Memory B cell (primary cell): ENCODE results near the gene C1QTNF7.

Experiments used
- ATAC-seq: fragments of 150-1000 bp; cut with Tn5 transposase; 2 replicates; pipeline ENCODE4 v1.10.0; 2021; ENCODE audit warnings: low read depth, mild to moderate bottlenecking, moderate library complexity
- DNase-seq, 2 donors: peaks; one replicate each; pipeline ENCODE4 v3.0.0; 2022; ENCODE audit warnings: low spot score in 2 of 2
- H3K27ac Mint-ChIP-seq: one replicate; pipeline ENCODE4 v1.8.0; 2022; ENCODE audit warnings: mild to moderate bottlenecking, moderate library complexity, mixed read lengths
- H3K27me3 Mint-ChIP-seq: one replicate; pipeline ENCODE4 v1.8.0; 2022; ENCODE audit warnings: mixed read lengths
- H3K36me3 Mint-ChIP-seq: one replicate; pipeline ENCODE4 v1.8.0; 2022; ENCODE audit warnings: mild to moderate bottlenecking, mixed read lengths
- H3K4me1 Mint-ChIP-seq: one replicate; pipeline ENCODE4 v1.8.0; 2022; ENCODE audit warnings: mixed read lengths
- H3K4me3 Mint-ChIP-seq: one replicate; pipeline ENCODE4 v1.8.0; 2022; ENCODE audit warnings: mild to moderate bottlenecking, moderate library complexity, mixed read lengths
- H3K9me3 Mint-ChIP-seq: one replicate; pipeline ENCODE4 v1.8.0; 2022; ENCODE audit warnings: mixed read lengths

The C1QTNF7 gene

GRCh38 chr4:15400981-15401671 lies 26.7 kb upstream of the C1QTNF7 start:
- H3K27me3 Mint-ChIP-seq = no peaks in the 10 kb centered on the region
- peak overlapping the region; percentile 38 for H3K27ac Mint-ChIP-seq
- ATAC-seq (peak; percentile 82), DNase-seq (no peak)
- H3K4me3 Mint-ChIP-seq = peak overlapping the region; percentile 70
- H3K36me3 Mint-ChIP-seq = no peaks in the 10 kb centered on the region
- peaks cover 26% of the 10 kb centered on the region for H3K4me1 Mint-ChIP-seq
- H3K9me3 Mint-ChIP-seq = no peaks in the 10 kb centered on the region

- Mint-ChIP-seq H3K27ac (peak overlapping the region; percentile 22), H3K27me3 (no peaks in the 10 kb centered on the region), H3K36me3 (no peaks in the 10 kb centered on the region), H3K9me3 (no peaks in the 10 kb centered on the region), H3K4me3 (no peak overlapping the region), H3K4me1 (peaks cover 29% of the 10 kb centered on the region)
- DNase-seq (no peak), ATAC-seq (no peak)
These were observed 25.7 kb upstream of the C1QTNF7 start for GRCh38 chr4:15402146-15402545.

GRCh38 chr4:15402974-15403373 lies 24.9 kb upstream of the C1QTNF7 start:
- no peak for ATAC-seq
- H3K27ac Mint-ChIP-seq = no peak overlapping the region
- no peaks in the 10 kb centered on the region for H3K9me3 Mint-ChIP-seq
- peaks cover 29% of the 10 kb centered on the region for H3K4me1 Mint-ChIP-seq
- no peak overlapping the region for H3K4me3 Mint-ChIP-seq
- H3K27me3 Mint-ChIP-seq = no peaks in the 10 kb centered on the region
- no peaks in the 10 kb centered on the region for H3K36me3 Mint-ChIP-seq
- DNase-seq = no peak

GRCh38 chr4:15405018-15405417 lies 22.8 kb upstream of the C1QTNF7 start:
- Mint-ChIP-seq H3K36me3 (no peaks in the 10 kb centered on the region), H3K4me1 (peaks cover 27% of the 10 kb centered on the region)

GRCh38 chr4:15410750-15411149 lies 17.1 kb upstream of the C1QTNF7 start:
- Mint-ChIP-seq H3K4me3 (peak overlapping the region; percentile 63), H3K9me3 (no peaks in the 10 kb centered on the region), H3K27ac (peak overlapping the region; percentile 65), H3K36me3 (no peaks in the 10 kb centered on the region), H3K4me1 (peaks cover 40% of the 10 kb centered on the region), H3K27me3 (no peaks in the 10 kb centered on the region)
- ATAC-seq (peak; percentile 86), DNase-seq (peak in 1 of 2 donors; percentile 24)

More at GRCh38 chr4:15405018-15405417, 22.8 kb upstream of the C1QTNF7 start:
- ATAC-seq (no peak), DNase-seq (no peak)
- no peaks in the 10 kb centered on the region for H3K9me3 Mint-ChIP-seq
- no peak overlapping the region for H3K4me3 Mint-ChIP-seq
- H3K27ac Mint-ChIP-seq = no peak overlapping the region
- no peaks in the 10 kb centered on the region for H3K27me3 Mint-ChIP-seq

GRCh38 chr4:15412461-15412860 lies 15.4 kb upstream of the C1QTNF7 start:
- Mint-ChIP-seq H3K9me3 (no peaks in the 10 kb centered on the region), H3K4me1 (peaks cover 45% of the 10 kb centered on the region), H3K27ac (peak overlapping the region; percentile 5), H3K4me3 (peak overlapping the region; percentile 2), H3K36me3 (no peaks in the 10 kb centered on the region), H3K27me3 (no peaks in the 10 kb centered on the region)
- ATAC-seq (no peak), DNase-seq (no peak)

- ATAC-seq = peak; percentile 26
- Mint-ChIP-seq H3K27ac (peak overlapping the region; percentile 5), H3K27me3 (no peaks in the 10 kb centered on the region), H3K9me3 (no peaks in the 10 kb centered on the region), H3K4me1 (peaks cover 48% of the 10 kb centered on the region), H3K4me3 (peak overlapping the region; percentile 22), H3K36me3 (no peaks in the 10 kb centered on the region)
- no peak for DNase-seq
These were observed 14.7 kb upstream of the C1QTNF7 start for GRCh38 chr4:15413010-15413622.

GRCh38 chr4:15413623-15414019 lies 14.2 kb upstream of the C1QTNF7 start:
- Mint-ChIP-seq H3K4me3 (peak overlapping the region; percentile 19), H3K36me3 (peaks cover 2% of the 10 kb centered on the region), H3K9me3 (no peaks in the 10 kb centered on the region), H3K27ac (peak overlapping the region; percentile 5), H3K27me3 (no peaks in the 10 kb centered on the region), H3K4me1 (peaks cover 52% of the 10 kb centered on the region)
- DNase-seq = no peak
- no peak for ATAC-seq

- no peak for ATAC-seq
- H3K27me3 Mint-ChIP-seq = no peaks in the 10 kb centered on the region
- peak overlapping the region; percentile 49 for H3K4me3 Mint-ChIP-seq
- no peak for DNase-seq
- H3K9me3 Mint-ChIP-seq = no peaks in the 10 kb centered on the region
- peaks cover 2% of the 10 kb centered on the region for H3K36me3 Mint-ChIP-seq
- H3K4me1 Mint-ChIP-seq = peaks cover 52% of the 10 kb centered on the region
- H3K27ac Mint-ChIP-seq = peak overlapping the region; percentile 58
These were observed 13.2 kb upstream of the C1QTNF7 start for GRCh38 chr4:15414551-15415091.

- Mint-ChIP-seq H3K27me3 (no peaks in the 10 kb centered on the region), H3K4me3 (peak overlapping the region; percentile 77), H3K9me3 (no peaks in the 10 kb centered on the region), H3K27ac (peak overlapping the region; percentile 86), H3K4me1 (peaks cover 43% of the 10 kb centered on the region), H3K36me3 (peaks cover 2% of the 10 kb centered on the region)
- peak; percentile 76 for ATAC-seq
- DNase-seq = no peak
These were observed 11.2 kb upstream of the C1QTNF7 start for GRCh38 chr4:15416357-15417232.

GRCh38 chr4:15417233-15417660 lies 10.6 kb upstream of the C1QTNF7 start:
- Mint-ChIP-seq H3K27me3 (no peaks in the 10 kb centered on the region), H3K27ac (peak overlapping the region; percentile 15), H3K4me3 (no peak overlapping the region), H3K9me3 (no peaks in the 10 kb centered on the region), H3K4me1 (peaks cover 41% of the 10 kb centered on the region), H3K36me3 (peaks cover 2% of the 10 kb centered on the region)
- ATAC-seq = no peak
- DNase-seq = no peak

- no peak overlapping the region for H3K27ac Mint-ChIP-seq
- no peak overlapping the region for H3K4me3 Mint-ChIP-seq
- DNase-seq = no peak
- no peak for ATAC-seq
- peaks cover 2% of the 10 kb centered on the region for H3K9me3 Mint-ChIP-seq
- peaks cover 2% of the 10 kb centered on the region for H3K27me3 Mint-ChIP-seq
- peaks cover 2% of the 10 kb centered on the region for H3K36me3 Mint-ChIP-seq
- H3K4me1 Mint-ChIP-seq = peaks cover 25% of the 10 kb centered on the region
These were observed 8.9 kb upstream of the C1QTNF7 start for GRCh38 chr4:15418956-15419355.

- peaks cover 2% of the 10 kb centered on the region for H3K9me3 Mint-ChIP-seq
- ATAC-seq = no peak
- DNase-seq = no peak
These were observed 7.2 kb upstream of the C1QTNF7 start for GRCh38 chr4:15420642-15421041.

GRCh38 chr4:15423285-15423711 lies 4.5 kb upstream of the C1QTNF7 start:
- Mint-ChIP-seq H3K4me3 (no peak overlapping the region), H3K36me3 (peaks cover 4% of the 10 kb centered on the region), H3K4me1 (peaks cover 10% of the 10 kb centered on the region), H3K27ac (no peak overlapping the region), H3K9me3 (peaks cover 2% of the 10 kb centered on the region), H3K27me3 (peaks cover 5% of the 10 kb centered on the region)
- ATAC-seq (no peak), DNase-seq (no peak)

More at GRCh38 chr4:15420642-15421041, 7.2 kb upstream of the C1QTNF7 start:
- H3K36me3 Mint-ChIP-seq = peaks cover 4% of the 10 kb centered on the region
- H3K4me1 Mint-ChIP-seq = peaks cover 25% of the 10 kb centered on the region
- H3K27me3 Mint-ChIP-seq = peaks cover 4% of the 10 kb centered on the region
- H3K4me3 Mint-ChIP-seq = no peak overlapping the region
- H3K27ac Mint-ChIP-seq = no peak overlapping the region
